GM23248 (cell line): ENCODE results near the gene MYL7. TPM values are rescaled to one million over a fixed set of nuclear protein-coding genes. Genes with fewer than 3 reads are reported as not detected.

Experiments
- DNase-seq: peaks from one replicate; pipeline ENCODE4 v3.0.0-alpha.2; 2015
- H2AFZ ChIP-seq: fragments of 200-600 bp; sonication (generic); 2 replicates; pipeline ENCODE4 v1.6.1; 2016; ENCODE audit warnings: antibody characterized with exemption
- H3F3A ChIP-seq: fragments of 200-600 bp; sonication (generic); 2 replicates; pipeline ENCODE4 v1.6.1; 2016; ENCODE audit warnings: mild to moderate bottlenecking, antibody characterized with exemption, mixed run types; ENCODE audit not compliant: insufficient read depth
- H3K27ac ChIP-seq: fragments of 200-600 bp; sonication (generic); 2 replicates; pipeline ENCODE4 v1.5.1; 2016; ENCODE audit warnings: mild to moderate bottlenecking
- H3K27me3 ChIP-seq: fragments of 200-600 bp; sonication (generic); replicated peaks from 2 replicates; pipeline ENCODE4 v1.6.1; 2016; ENCODE audit warnings: mild to moderate bottlenecking; ENCODE audit not compliant: insufficient read depth
- H3K36me3 ChIP-seq: fragments of 200-600 bp; sonication (generic); 2 replicates; pipeline ENCODE4 v1.6.1; 2016; ENCODE audit warnings: low read depth, mild to moderate bottlenecking
- H3K4me1 ChIP-seq: fragments of 200-600 bp; sonication (generic); 2 replicates; pipeline ENCODE4 v1.6.1; 2016; ENCODE audit warnings: mild to moderate bottlenecking; ENCODE audit not compliant: insufficient read depth
- H3K4me2 ChIP-seq: fragments of 200-600 bp; sonication (generic); one replicate; pipeline ENCODE4 v1.6.1; 2016; ENCODE audit warnings: mild to moderate bottlenecking; ENCODE audit not compliant: unreplicated experiment
- H3K4me3 ChIP-seq: fragments of 200-600 bp; sonication (generic); 2 replicates; pipeline ENCODE4 v1.5.1; 2016; ENCODE audit warnings: mild to moderate bottlenecking
- H3K79me2 ChIP-seq: fragments of 200-600 bp; sonication (generic); 2 replicates; pipeline ENCODE4 v1.6.1; 2016; ENCODE audit warnings: mild to moderate bottlenecking; ENCODE audit not compliant: insufficient read depth
- H3K9ac ChIP-seq: fragments of 200-600 bp; sonication (generic); 2 replicates; pipeline ENCODE4 v1.6.1; 2016; ENCODE audit warnings: mild to moderate bottlenecking
- H3K9me2 ChIP-seq: fragments of 200-600 bp; sonication (generic); 2 replicates; pipeline ENCODE4 v1.6.1; 2016; ENCODE audit warnings: mixed run types, mild to moderate bottlenecking, moderate library complexity; ENCODE audit not compliant: insufficient read depth
- H3K9me3 ChIP-seq: fragments of 200-600 bp; sonication (generic); one replicate; pipeline ENCODE4 v1.6.1; 2017; ENCODE audit warnings: low read depth
- H4K20me1 ChIP-seq: fragments of 200-600 bp; sonication (generic); 2 replicates; pipeline ENCODE4 v1.6.0; 2016; ENCODE audit not compliant: insufficient read depth
- EZH2 ChIP-seq: fragments of 200-600 bp; sonication (generic); IDR thresholded peaks from 2 replicates; pipeline ENCODE4 v1.6.1; 2018; ENCODE audit warnings: antibody characterized with exemption, mild to moderate bottlenecking; ENCODE audit not compliant: insufficient read depth, poor library complexity, severe bottlenecking
- EZH2phosphoT487 ChIP-seq: fragments of 200-600 bp; sonication (generic); IDR thresholded peaks from 2 replicates; pipeline ENCODE4 v1.6.1; 2018; ENCODE audit warnings: antibody characterized with exemption, moderate library complexity, mild to moderate bottlenecking, low read depth; ENCODE audit not compliant: insufficient read depth
- WGBS, 2 experiments: methylation state at CpG; one replicate each; pipeline ENCODE4 v1.1.6; 2015 to 2017; ENCODE audit warnings: low lambda C conversion rate in 2 of 2, low coverage in 1 of 2; ENCODE audit errors: missing lambda C conversion rate in 2 of 2; 5-methylcytosine and 5-hydroxymethylcytosine counted together
- in situ Hi-C: fragments of 300-500 bp; cut with MboI; formaldehyde crosslinking; loops from 2 replicates; pipeline ENCODE4 v1.15.0; 2020
- polyA plus RNA-seq: library from polyadenylated mRNA; unstranded; fragments of >200 nt; fragmentation: Nextera tagmentation; extraction: Ambion mirVana; gene quantifications from 2 replicates; pipeline ENCODE4 v1.2.1, GENCODE V29; 2016
- total RNA-seq: library from RNA; depleted of rRNA; stranded (reverse); fragments of >200 nt; shearing (Covaris generic); gene quantifications from 2 replicates; pipeline ENCODE4 v1.2.3, GENCODE V29; 2014

Gene MYL7
- total and polyA plus RNA-seq, 2 experiments from 2014 or later: not detected

- 67 to 77% methylated on average over 3 of the region's 3 CpGs for whole genome bisulfite sequencing, 2 experiments
- TF ChIP-seq EZH2phosphoT487: no peak
- no peak for TF ChIP-seq EZH2
- H3K27me3 ChIP-seq: no peaks in the 10 kb centered on the region
- H2AFZ ChIP-seq: no peak overlapping the region
- H3F3A ChIP-seq: peaks cover 32% of the 10 kb centered on the region
- H3K79me2 ChIP-seq: peaks cover 11% of the 10 kb centered on the region
- H3K4me1 ChIP-seq: peaks cover 30% of the 10 kb centered on the region
- H3K9me2 ChIP-seq: no peaks in the 10 kb centered on the region
- peak overlapping the region; percentile 86 for H3K27ac ChIP-seq
- H4K20me1 ChIP-seq: no peaks in the 10 kb centered on the region
- in situ Hi-C loops: no loop called here
- H3K4me3 ChIP-seq: no peak overlapping the region
- H3K4me2 ChIP-seq: no peak overlapping the region
- DNase-seq: no peak
- peak overlapping the region; percentile 61 for H3K9ac ChIP-seq
- H3K36me3 ChIP-seq: no peaks in the 10 kb centered on the region
- H3K9me3 ChIP-seq: no peaks in the 10 kb centered on the region
These were observed 39.7 kb downstream of the MYL7 start for GRCh38 chr7:44101303-44101965.

GRCh38 chr7:44100458-44101302, 40.5 kb downstream of the MYL7 start:
- Histone ChIP-seq H3K79me2 (peaks cover 3% of the 10 kb centered on the region), H3K9me2 (no peaks in the 10 kb centered on the region), H3F3A (peaks cover 32% of the 10 kb centered on the region), H3K9ac (peak overlapping the region; percentile 47), H3K4me3 (no peak overlapping the region), H3K27me3 (no peaks in the 10 kb centered on the region), H4K20me1 (no peaks in the 10 kb centered on the region), H3K4me2 (no peak overlapping the region), H3K9me3 (no peaks in the 10 kb centered on the region), H3K4me1 (peaks cover 23% of the 10 kb centered on the region), H3K27ac (peak overlapping the region; percentile 86), H2AFZ (peak overlapping the region; percentile 95), H3K36me3 (no peaks in the 10 kb centered on the region)
- DNase-seq: peak; percentile 68
- WGBS, 2 experiments: 41 to 55% methylated on average over 7 to 10 of the region's 10 CpGs
- TF ChIP-seq EZH2phosphoT487: no peak
- in situ Hi-C loops: no loop called here

- no peak overlapping the region for H3K4me2 ChIP-seq
- no peaks in the 10 kb centered on the region for H3K9me2 ChIP-seq
- no peaks in the 10 kb centered on the region for H3K27me3 ChIP-seq
- H2AFZ ChIP-seq: peak overlapping the region; percentile 95
- H3K9ac ChIP-seq: no peak overlapping the region
- no peak overlapping the region for H3K4me3 ChIP-seq
- TF ChIP-seq EZH2: no peak
- TF ChIP-seq EZH2phosphoT487: no peak
- H3K36me3 ChIP-seq: no peaks in the 10 kb centered on the region
- DNase-seq: no peak
- WGBS, 2 experiments: 56 to 64% methylated on average over 4 of the region's 4 CpGs
- H4K20me1 ChIP-seq: no peaks in the 10 kb centered on the region
- peaks cover 32% of the 10 kb centered on the region for H3F3A ChIP-seq
- no peaks in the 10 kb centered on the region for H3K79me2 ChIP-seq
- peak overlapping the region; percentile 86 for H3K27ac ChIP-seq
- H3K9me3 ChIP-seq: no peaks in the 10 kb centered on the region
- H3K4me1 ChIP-seq: peaks cover 15% of the 10 kb centered on the region
- in situ Hi-C loops: no loop called here
These were observed 41.5 kb downstream of the MYL7 start for GRCh38 chr7:44099669-44100068.

- 91 to 96% methylated on average over 6 of the region's 6 CpGs for WGBS, 2 experiments
- H3F3A ChIP-seq: peaks cover 29% of the 10 kb centered on the region
- no peak overlapping the region for H2AFZ ChIP-seq
- no peak overlapping the region for H3K9ac ChIP-seq
- H3K4me1 ChIP-seq: peaks cover 15% of the 10 kb centered on the region
- TF ChIP-seq EZH2phosphoT487: no peak
- TF ChIP-seq EZH2: no peak
- no peak overlapping the region for H3K27ac ChIP-seq
- H3K4me3 ChIP-seq: no peak overlapping the region
- no peaks in the 10 kb centered on the region for H3K9me3 ChIP-seq
- no peaks in the 10 kb centered on the region for H3K9me2 ChIP-seq
- H3K36me3 ChIP-seq: no peaks in the 10 kb centered on the region
- no peak for DNase-seq
- H4K20me1 ChIP-seq: no peaks in the 10 kb centered on the region
- no peak overlapping the region for H3K4me2 ChIP-seq
- no peaks in the 10 kb centered on the region for H3K79me2 ChIP-seq
- in situ Hi-C loops: no loop called here
- H3K27me3 ChIP-seq: no peaks in the 10 kb centered on the region
These were observed 42.8 kb downstream of the MYL7 start for GRCh38 chr7:44098092-44099068.
